ENCODE measurements around the gene MGAT3. TPM values are rescaled to one million over a fixed set of nuclear protein-coding genes. Genes with fewer than 3 reads are reported as not detected.

Gene MGAT3
- total and polyA plus RNA-seq, 2 of the 8 experiments (the other 6 are each of a cell fraction or from before 2014, with no cell fraction given): 4.3 to 9.2 TPM

- TF ChIP-seq GABPA (IDR thresholded peaks at IDR 0.05; ENCODE audit: borderline replicate concordance, insufficient read depth, low read length) (no peak), TCF12 (IDR thresholded peaks at IDR 0.05; ENCODE audit: low read depth, low read length) (no peak), TAF7 (optimal IDR thresholded peaks at IDR 0.05; ENCODE audit: borderline replicate concordance, low read depth, low read length) (no peak), CBX8 (IDR thresholded peaks at IDR 0.05; ENCODE audit: borderline replicate concordance, low read depth, low read length) (no peak), ATF3 (IDR thresholded peaks at IDR 0.05; ENCODE audit: insufficient read depth, low read depth, low read length) (no peak)
These were observed 25.0 kb upstream of the MGAT3 start (continued) for GRCh38 chr22:39431821-39432251.

Data from H1 (cell line).